ENCODE results near the gene TBC1D2B. TPM values are rescaled to one million over a fixed set of nuclear protein-coding genes. Genes with fewer than 3 reads are reported as not detected.

TBC1D2B gene
- total and polyA plus RNA-seq, 11 donors: 5.1 to 45.2 (median 10.1) TPM

GRCh38 chr15:78046796-78047341, 30.6 kb downstream of the TBC1D2B start:
- no peak for DNase-seq
- peaks cover 15 to 86% (median 53%) of the 10 kb centered on the region in 12 donors for H3K4me1 ChIP-seq
- ATAC-seq: peak in 3 of 4 donors; percentile 12 to 55 (median 15)
- intact Hi-C loops (cut with DNase I): no loop called here
- no peaks in the 10 kb centered on the region for H3K9me3 ChIP-seq
- no peak overlapping the region for H3K4me3 ChIP-seq
- H3K27ac ChIP-seq: peak overlapping the region in 9 of 12 donors; percentile 53 to 92 (median 68)
- WGBS, 4 donors: 85 to 89% (median 86%) methylated on average over 5 of the region's 5 CpGs
- H3K36me3 ChIP-seq: peaks cover 0 to 42% (median 29%) of the 10 kb centered on the region in 9 donors
- TF ChIP-seq POLR2A (IDR thresholded peaks at IDR 0.05) (no peak), CTCF (IDR thresholded peaks at IDR 0.05) (no peak)
- no peaks in the 10 kb centered on the region for H3K27me3 ChIP-seq

GRCh38 chr15:78045189-78045588, 32.3 kb downstream of the TBC1D2B start:
- no peak for DNase-seq
- peak overlapping the region in 1 of 12 donors; percentile 92 for H3K27ac ChIP-seq
- TF ChIP-seq POLR2A (IDR thresholded peaks at IDR 0.05): no peak
- no peak for TF ChIP-seq CTCF (IDR thresholded peaks at IDR 0.05)
- WGBS, 4 donors: 84 to 95% (median 88%) methylated on average over 1 of the region's 1 CpG
- no peaks in the 10 kb centered on the region for H3K9me3 ChIP-seq
- intact Hi-C loops (cut with DNase I): no loop called here
- no peaks in the 10 kb centered on the region for H3K27me3 ChIP-seq
- H3K36me3 ChIP-seq: peaks cover 0 to 40% (median 37%) of the 10 kb centered on the region in 9 donors
- H3K4me1 ChIP-seq: peaks cover 8 to 81% (median 37%) of the 10 kb centered on the region in 12 donors
- no peak overlapping the region for H3K4me3 ChIP-seq
- no peak for ATAC-seq

- H3K4me3 ChIP-seq: no peak overlapping the region
- H3K36me3 ChIP-seq: peaks cover 0 to 46% (median 37%) of the 10 kb centered on the region in 9 donors
- H3K27ac ChIP-seq: peak overlapping the region in 1 of 12 donors; percentile 92
- intact Hi-C loops (cut with DNase I): no loop called here
- no peak for DNase-seq
- no peaks in the 10 kb centered on the region for H3K27me3 ChIP-seq
- H3K4me1 ChIP-seq: peaks cover 3 to 80% (median 32%) of the 10 kb centered on the region in 12 donors
- ATAC-seq: no peak
- no peak for TF ChIP-seq CTCF (IDR thresholded peaks at IDR 0.05)
- TF ChIP-seq POLR2A (IDR thresholded peaks at IDR 0.05): no peak
- no peaks in the 10 kb centered on the region for H3K9me3 ChIP-seq
- 80 to 85% (median 84%) methylated on average over 5 of the region's 5 CpGs for WGBS, 4 donors
Observed at GRCh38 chr15:78044407-78045155, 32.9 kb downstream of the TBC1D2B start.

GRCh38 chr15:78041946-78042345, 35.6 kb downstream of the TBC1D2B start:
- Histone ChIP-seq H3K27me3 (no peaks in the 10 kb centered on the region), H3K4me1 (peaks cover 0 to 79% (median 21%) of the 10 kb centered on the region in 12 donors), H3K4me3 (no peak overlapping the region), H3K36me3 (peaks cover 0 to 46% (median 37%) of the 10 kb centered on the region in 9 donors), H3K9me3 (no peaks in the 10 kb centered on the region), H3K27ac (peak overlapping the region in 1 of 12 donors; percentile 40)
- WGBS, 4 donors: 71 to 75% (median 74%) methylated on average over 3 of the region's 3 CpGs
- ATAC-seq: no peak
- no peak for DNase-seq
- TF ChIP-seq POLR2A (IDR thresholded peaks at IDR 0.05): no peak
- no peak for TF ChIP-seq CTCF (IDR thresholded peaks at IDR 0.05)
- intact Hi-C loops (cut with DNase I): no loop called here

Data from heart left ventricle (tissue), 16 donors.